ENCODE data around the gene DLG2.

DLG2 gene

DNA sequence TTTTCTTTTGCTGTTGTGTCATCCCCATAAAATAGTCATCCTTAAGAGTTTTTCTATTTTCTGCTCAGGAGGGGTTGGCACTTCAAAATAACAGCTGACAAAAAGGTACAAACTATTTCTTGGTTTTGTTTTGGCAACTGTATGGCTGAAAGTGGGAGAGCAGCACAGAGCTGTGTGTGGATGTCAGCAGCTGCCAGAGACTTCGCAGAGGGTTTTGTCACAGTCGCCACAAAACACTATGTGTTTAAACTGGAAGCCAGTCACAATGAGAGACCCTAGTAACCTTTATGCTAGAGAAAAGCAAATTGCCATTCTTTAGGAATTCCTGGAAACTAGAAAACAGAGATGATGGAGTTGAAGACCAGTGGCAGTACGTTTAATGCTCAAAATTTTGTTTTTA, 2151.4 kb downstream of the DLG2 start:
- Histone ChIP-seq H3K27ac (ENCODE audit: low read length) (peak overlapping the region; percentile 16; the same call in 1 of the 2 replicates), H4K20me1 (ENCODE audit: insufficient read depth, low read length) (no peaks in the 10 kb centered on the region), H3F3A (ENCODE audit: insufficient read depth, low read length) (no peaks in the 10 kb centered on the region), H3K9ac (ENCODE audit: low read length) (no peak overlapping the region), H3K4me1 (ENCODE audit: low read length) (no peaks in the 10 kb centered on the region), H3K36me3 (replicated peaks; ENCODE audit: insufficient read depth, low read length) (no peaks in the 10 kb centered on the region), H3K27me3 (replicated peaks; ENCODE audit: insufficient read depth, low read length) (no peaks in the 10 kb centered on the region), H3K9me3 (replicated peaks; ENCODE audit: insufficient read depth, low read length) (no peaks in the 10 kb centered on the region), H3K4me3 (ENCODE audit: low read length) (no peak overlapping the region), H3K79me2 (ENCODE audit: low read length) (no peaks in the 10 kb centered on the region), H3K4me2 (ENCODE audit: low read depth, low read length) (no peak overlapping the region), H3K9me2 (replicated peaks; ENCODE audit: insufficient read depth, low read length) (no peaks in the 10 kb centered on the region), H2AFZ (ENCODE audit: low read length) (no peak overlapping the region)
- TF ChIP-seq EZH2 (optimal IDR thresholded peaks at IDR 0.05; ENCODE audit: low read depth, low read length) (no peak), EZH2phosphoT487 (IDR thresholded peaks at IDR 0.05; ENCODE audit: low read length) (no peak), CTCF (IDR thresholded peaks at IDR 0.05; ENCODE audit: low read length) (no peak)
- DNase-seq: no peak

GRCh38 chr11:83473743-83474142, 2153.4 kb downstream of the DLG2 start:
- no peak for TF ChIP-seq CTCF (IDR thresholded peaks at IDR 0.05; ENCODE audit: low read length)
- no peak for TF ChIP-seq EZH2phosphoT487 (IDR thresholded peaks at IDR 0.05; ENCODE audit: low read length)
- TF ChIP-seq EZH2 (optimal IDR thresholded peaks at IDR 0.05; ENCODE audit: low read depth, low read length): no peak
- H2AFZ ChIP-seq (ENCODE audit: low read length): no peak overlapping the region
- no peaks in the 10 kb centered on the region for H3F3A ChIP-seq (ENCODE audit: insufficient read depth, low read length)
- no peak overlapping the region for H3K4me2 ChIP-seq (ENCODE audit: low read depth, low read length)
- no peaks in the 10 kb centered on the region for H3K4me1 ChIP-seq (ENCODE audit: low read length)
- H3K79me2 ChIP-seq (ENCODE audit: low read length): no peaks in the 10 kb centered on the region
- DNase-seq: no peak
- no peak overlapping the region for H3K4me3 ChIP-seq (ENCODE audit: low read length)
- H3K9me2 ChIP-seq (replicated peaks; ENCODE audit: insufficient read depth, low read length): no peaks in the 10 kb centered on the region
- no peaks in the 10 kb centered on the region for H4K20me1 ChIP-seq (ENCODE audit: insufficient read depth, low read length)
- H3K27me3 ChIP-seq (replicated peaks; ENCODE audit: insufficient read depth, low read length): no peaks in the 10 kb centered on the region
- H3K9ac ChIP-seq (ENCODE audit: low read length): no peak overlapping the region
- H3K27ac ChIP-seq (ENCODE audit: low read length): no peak overlapping the region
- no peaks in the 10 kb centered on the region for H3K36me3 ChIP-seq (replicated peaks; ENCODE audit: insufficient read depth, low read length)
- H3K9me3 ChIP-seq (replicated peaks; ENCODE audit: insufficient read depth, low read length): no peaks in the 10 kb centered on the region

DNA sequence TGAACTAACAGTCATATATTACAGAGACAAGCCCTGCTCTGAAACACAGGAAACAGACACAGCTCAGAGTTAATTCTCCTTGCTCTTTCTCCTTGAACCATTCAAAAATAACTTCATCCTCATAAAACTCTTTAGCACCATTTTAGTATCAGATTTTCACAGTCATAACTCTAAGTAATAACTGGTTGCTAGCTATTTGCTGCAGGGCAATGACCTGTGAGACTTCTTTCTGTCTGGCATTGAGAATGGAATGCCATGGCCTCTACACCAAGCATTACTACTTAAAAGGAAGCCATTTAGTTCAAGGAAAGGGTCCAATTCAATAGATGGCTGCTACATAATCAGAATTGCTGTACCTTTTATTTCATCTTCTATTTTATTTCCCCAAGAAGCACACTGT, 2154.3 kb downstream of the DLG2 start:
- H3K27ac ChIP-seq (ENCODE audit: low read length): no peak overlapping the region
- H2AFZ ChIP-seq (ENCODE audit: low read length): no peak overlapping the region
- no peaks in the 10 kb centered on the region for H3K4me1 ChIP-seq (ENCODE audit: low read length)
- no peak overlapping the region for H3K4me3 ChIP-seq (ENCODE audit: low read length)
- no peaks in the 10 kb centered on the region for H3K36me3 ChIP-seq (replicated peaks; ENCODE audit: insufficient read depth, low read length)
- H4K20me1 ChIP-seq (ENCODE audit: insufficient read depth, low read length): no peaks in the 10 kb centered on the region
- no peak for TF ChIP-seq EZH2phosphoT487 (IDR thresholded peaks at IDR 0.05; ENCODE audit: low read length)
- TF ChIP-seq EZH2 (optimal IDR thresholded peaks at IDR 0.05; ENCODE audit: low read depth, low read length): no peak
- TF ChIP-seq CTCF (IDR thresholded peaks at IDR 0.05; ENCODE audit: low read length): no peak
- no peaks in the 10 kb centered on the region for H3K27me3 ChIP-seq (replicated peaks; ENCODE audit: insufficient read depth, low read length)
- H3K4me2 ChIP-seq (ENCODE audit: low read depth, low read length): no peak overlapping the region
- H3K79me2 ChIP-seq (ENCODE audit: low read length): no peaks in the 10 kb centered on the region
- H3K9ac ChIP-seq (ENCODE audit: low read length): no peak overlapping the region
- H3K9me3 ChIP-seq (replicated peaks; ENCODE audit: insufficient read depth, low read length): no peaks in the 10 kb centered on the region
- no peaks in the 10 kb centered on the region for H3F3A ChIP-seq (ENCODE audit: insufficient read depth, low read length)
- DNase-seq: no peak
- H3K9me2 ChIP-seq (replicated peaks; ENCODE audit: insufficient read depth, low read length): no peaks in the 10 kb centered on the region

Measured in MM.1S (cell line).